RWPE2 (cell line): Measurements from ENCODE around the gene INPP5B.

Experiments
- ATAC-seq: fragments of 200-7000 bp; cut with Tn5 transposase; 3 replicates; pipeline ENCODE4 v1.9.1; 2021; ENCODE audit warnings: low read depth
- DNase-seq: peaks from one replicate; pipeline ENCODE4 v3.0.0-alpha.2; 2020; ENCODE audit warnings: low spot score
- H3K27ac ChIP-seq: fragments of 450-650 bp; 2 replicates; pipeline ENCODE4 v1.5.1; 2017; ENCODE audit warnings: mild to moderate bottlenecking; ENCODE audit not compliant: poor library complexity, severe bottlenecking
- H3K27me3 ChIP-seq: fragments of 250-450 bp; sonication (Bioruptor Pico); 2 replicates; pipeline ENCODE4 v1.5.1; 2021; ENCODE audit warnings: mild to moderate bottlenecking, moderate library complexity; ENCODE audit not compliant: insufficient read depth, poor library complexity, severe bottlenecking
- H3K36me3 ChIP-seq: fragments of 250-450 bp; sonication (Bioruptor Pico); 2 replicates; pipeline ENCODE4 v1.5.1; 2020; ENCODE audit warnings: low read depth, mild to moderate bottlenecking, moderate library complexity
- H3K4me1 ChIP-seq: fragments of 250-450 bp; sonication (Bioruptor Pico); 2 replicates; pipeline ENCODE4 v1.5.1; 2021; ENCODE audit warnings: mild to moderate bottlenecking, moderate library complexity; ENCODE audit not compliant: insufficient read depth, poor library complexity, severe bottlenecking
- H3K4me3 ChIP-seq: fragments of 250-450 bp; sonication (Bioruptor Pico); 2 replicates; pipeline ENCODE4 v1.5.1; 2021; ENCODE audit warnings: mild to moderate bottlenecking, moderate library complexity; ENCODE audit not compliant: severe bottlenecking
- H3K9me3 ChIP-seq: fragments of 250-450 bp; sonication (Bioruptor Pico); 2 replicates; pipeline ENCODE4 v1.5.1; 2021; ENCODE audit warnings: mild to moderate bottlenecking, moderate library complexity; ENCODE audit not compliant: severe bottlenecking
- CTCF ChIP-seq: fragments of 450-650 bp; IDR thresholded peaks from one replicate; pipeline ENCODE4 v1.5.1; 2017; ENCODE audit warnings: mild to moderate bottlenecking, moderate library complexity; ENCODE audit not compliant: poor library complexity, severe bottlenecking

Gene INPP5B

GRCh38 chr1:37861151-37861550, 85.7 kb downstream of the INPP5B start:
- ATAC-seq (no peak), DNase-seq (no peak)
- Histone ChIP-seq H3K27ac (peak overlapping the region; percentile 56), H3K36me3 (peaks cover 19% of the 10 kb centered on the region), H3K27me3 (no peaks in the 10 kb centered on the region), H3K4me1 (peaks cover 29% of the 10 kb centered on the region), H3K9me3 (no peaks in the 10 kb centered on the region), H3K4me3 (no peak overlapping the region)
- no peak for TF ChIP-seq CTCF

GRCh38 chr1:37860346-37860666, 86.5 kb downstream of the INPP5B start:
- Histone ChIP-seq H3K36me3 (peaks cover 23% of the 10 kb centered on the region), H3K4me1 (peaks cover 21% of the 10 kb centered on the region), H3K4me3 (peak overlapping the region; percentile 95), H3K27ac (peak overlapping the region; percentile 56), H3K9me3 (no peaks in the 10 kb centered on the region), H3K27me3 (no peaks in the 10 kb centered on the region)
- TF ChIP-seq CTCF: peak; percentile 69
- DNase-seq: no peak
- no peak for ATAC-seq

- H3K27me3 ChIP-seq: no peaks in the 10 kb centered on the region
- peak; percentile 95 for TF ChIP-seq CTCF
- peak within 1 kb of the TSS; percentile 95 for H3K4me3 ChIP-seq
- ATAC-seq: peak; percentile 95
- H3K27ac ChIP-seq: peak within 1 kb of the TSS; percentile 56
- DNase-seq: peak; percentile 97
- H3K4me1 ChIP-seq: peaks cover 19% of the 10 kb centered on the region
- H3K36me3 ChIP-seq: peaks cover 24% of the 10 kb centered on the region
- no peaks in the 10 kb centered on the region for H3K9me3 ChIP-seq
Measured at GRCh38 chr1:37859507-37860345, 87.1 kb downstream of the INPP5B start, which contains the start of gene MTF1. Gene MTF1 (minus strand): TSS chr1:37859592. CDS start chr1:37857658, 1,934 bp downstream.

GRCh38 chr1:37858931-37859506, 87.8 kb downstream of the INPP5B start:
- TF ChIP-seq CTCF: no peak

GRCh38 chr1:37854406-37854805, 92.4 kb downstream of the INPP5B start:
- Histone ChIP-seq H3K27me3 (no peaks in the 10 kb centered on the region), H3K36me3 (peaks cover 34% of the 10 kb centered on the region), H3K4me1 (peaks cover 21% of the 10 kb centered on the region), H3K4me3 (no peak overlapping the region), H3K9me3 (no peaks in the 10 kb centered on the region), H3K27ac (no peak overlapping the region)
- TF ChIP-seq CTCF: no peak
- ATAC-seq (no peak), DNase-seq (no peak)

More at GRCh38 chr1:37858931-37859506, 87.8 kb downstream of the INPP5B start:
- Histone ChIP-seq H3K4me1 (peaks cover 19% of the 10 kb centered on the region), H3K27me3 (no peaks in the 10 kb centered on the region), H3K4me3 (peak overlapping the region; percentile 95), H3K9me3 (no peaks in the 10 kb centered on the region), H3K27ac (peak overlapping the region; percentile 56), H3K36me3 (peaks cover 26% of the 10 kb centered on the region)
- DNase-seq (no peak), ATAC-seq (peak; percentile 2; the same call in 2 of the 3 replicates)
